Neuronal stem cell (in vitro differentiated cells): ENCODE data around the gene SH3YL1.

Experiments
- DNase-seq: peaks from one replicate; pipeline ENCODE4 v3.0.0-alpha.2; 2013; ENCODE audit warnings: low spot score
- H2AFZ ChIP-seq: one replicate; pipeline ENCODE4 v1.6.1; 2013; ENCODE audit warnings: mild to moderate bottlenecking, low read length, inconsistent platforms
- H2AK5ac ChIP-seq: 2 replicates; pipeline ENCODE4 v1.6.1; 2013; ENCODE audit warnings: low read depth, mild to moderate bottlenecking, inconsistent platforms, low read length, moderate library complexity, mixed read lengths
- H2BK120ac ChIP-seq: 2 replicates; pipeline ENCODE4 v1.6.1; 2013; ENCODE audit warnings: low read depth, mild to moderate bottlenecking, inconsistent platforms, low read length, moderate library complexity, mixed read lengths
- H2BK12ac ChIP-seq: one replicate; pipeline ENCODE4 v1.6.1; 2013; ENCODE audit warnings: low read length, inconsistent platforms
- H2BK15ac ChIP-seq: 2 replicates; pipeline ENCODE4 v1.6.1; 2013; ENCODE audit warnings: mild to moderate bottlenecking, low read length, inconsistent platforms, mixed read lengths
- H2BK5ac ChIP-seq: one replicate; pipeline ENCODE4 v1.6.1; 2013; ENCODE audit warnings: inconsistent platforms, mild to moderate bottlenecking, low read length, moderate library complexity
- H3K14ac ChIP-seq: one replicate; pipeline ENCODE4 v1.6.1; 2013; ENCODE audit warnings: low read length, inconsistent platforms
- H3K18ac ChIP-seq: 2 replicates; pipeline ENCODE4 v1.6.1; 2013; ENCODE audit warnings: low read length, inconsistent platforms
- H3K23ac ChIP-seq: 2 replicates; pipeline ENCODE4 v1.6.1; 2013; ENCODE audit warnings: low read depth, mild to moderate bottlenecking, mixed read lengths, low read length, inconsistent platforms; ENCODE audit not compliant: poor library complexity
- H3K27ac ChIP-seq: replicated peaks from 3 replicates; pipeline ENCODE4 v1.5.1; 2013; ENCODE audit warnings: low read length, inconsistent platforms
- H3K27me3 ChIP-seq, 3 experiments: 2 replicates each; pipeline ENCODE4 v1.6.1; 2013; ENCODE audit warnings: low read length in 3 of 3, mild to moderate bottlenecking in 2 of 3, inconsistent platforms in 1 of 3, low read depth in 1 of 3, mixed read lengths in 1 of 3, moderate library complexity in 1 of 3; ENCODE audit not compliant: control insufficient read depth in 3 of 3, insufficient read depth in 3 of 3
- H3K36me3 ChIP-seq, 2 donors: replicated peaks in 1 of 2; 2 replicates each; pipeline ENCODE4 v1.6.1; 2013; ENCODE audit warnings: low read length in 2 of 2; ENCODE audit not compliant: control insufficient read depth in 2 of 2, insufficient read depth in 2 of 2
- H3K4ac ChIP-seq: 2 replicates; pipeline ENCODE4 v1.6.1; 2013; ENCODE audit warnings: inconsistent platforms, mild to moderate bottlenecking, low read length, moderate library complexity
- H3K4me1 ChIP-seq, 2 donors: 1 replicate in 1 of 2; 2 replicates in 1 of 2; pipeline ENCODE4 v1.6.1; 2013; ENCODE audit warnings: low read length in 2 of 2, low read depth in 1 of 2; ENCODE audit not compliant: control insufficient read depth in 2 of 2, insufficient read depth in 1 of 2
- H3K4me2 ChIP-seq: one replicate; pipeline ENCODE4 v1.6.1; 2013; ENCODE audit warnings: mild to moderate bottlenecking, low read length, inconsistent platforms; ENCODE audit not compliant: insufficient read depth, poor library complexity, severe bottlenecking
- H3K4me3 ChIP-seq, 2 donors: 2 replicates each; pipeline ENCODE4 v1.5.1; 2013; ENCODE audit warnings: low read length in 2 of 2, mild to moderate bottlenecking in 2 of 2, inconsistent platforms in 1 of 2, moderate library complexity in 1 of 2
- H3K79me1 ChIP-seq: one replicate; pipeline ENCODE4 v1.6.1; 2013; ENCODE audit warnings: low read depth, mild to moderate bottlenecking, inconsistent platforms, low read length, moderate library complexity
- H3K9ac ChIP-seq: one replicate; pipeline ENCODE4 v1.6.1; 2013; ENCODE audit warnings: mild to moderate bottlenecking, low read depth, low read length, inconsistent platforms; ENCODE audit not compliant: poor library complexity
- H3K9me3 ChIP-seq, 2 donors: replicated peaks in 1 of 2; 2 replicates each; pipeline versions ENCODE3 to v1.6.1; 2013; ENCODE audit warnings: low read length in 2 of 2, mild to moderate bottlenecking in 2 of 2, inconsistent platforms in 1 of 2, low read depth in 1 of 2, mixed read lengths in 1 of 2, moderate library complexity in 1 of 2; ENCODE audit not compliant: control insufficient read depth in 2 of 2, insufficient read depth in 1 of 2
- H4K8ac ChIP-seq: one replicate; pipeline ENCODE4 v1.6.1; 2013; ENCODE audit warnings: low read depth, mild to moderate bottlenecking, inconsistent platforms, low read length, moderate library complexity
- H4K91ac ChIP-seq: one replicate; pipeline ENCODE4 v1.6.1; 2013; ENCODE audit warnings: low read length, low read depth, mild to moderate bottlenecking, inconsistent platforms; ENCODE audit not compliant: poor library complexity
- WGBS, 2 donors: extraction: QIAGEN DNeasy Blood & Tissue Kit; methylation state at CpG; one replicate each; pipeline ENCODE4 v1.1.7; 2013; ENCODE audit warnings: missing lambda C conversion rate in 2 of 2, mixed read lengths in 1 of 2; ENCODE audit not compliant: insufficient read length in 2 of 2, insufficient replicate concordance in 1 of 2; ENCODE audit errors: extremely low coverage in 2 of 2; 5-methylcytosine and 5-hydroxymethylcytosine counted together

Gene SH3YL1

DNA sequence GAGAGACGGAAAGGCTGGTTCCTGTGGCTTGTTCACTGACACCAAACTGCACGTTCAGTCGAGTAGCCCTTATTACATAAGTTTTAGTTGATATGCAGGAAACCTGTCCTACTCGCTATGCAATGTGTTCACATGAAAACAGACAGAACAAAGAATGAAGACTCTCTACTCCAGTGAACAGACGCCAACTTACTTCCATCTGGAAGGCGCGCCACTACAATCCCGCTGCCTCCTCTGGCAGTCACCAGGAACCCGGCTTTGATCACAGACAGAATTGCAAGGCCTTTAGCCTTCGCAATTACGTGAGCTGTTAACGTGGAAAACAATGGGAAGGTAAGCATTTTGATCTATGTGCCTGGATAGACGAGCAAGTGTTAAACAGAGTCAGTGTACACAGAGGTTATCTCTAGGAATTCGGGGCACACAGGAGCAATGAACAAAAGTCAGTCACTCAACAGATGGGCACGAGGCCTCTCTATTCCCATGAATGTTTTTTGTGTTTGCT, 14.2 kb downstream of the SH3YL1 start:
- Histone ChIP-seq H3K23ac (no peak overlapping the region), H2BK12ac (no peak overlapping the region), H3K79me1 (no peaks in the 10 kb centered on the region), H3K36me3 (peaks cover 0 to 74% of the 10 kb centered on the region in 2 donors), H3K4ac (no peak overlapping the region), H2BK5ac (no peak overlapping the region), H3K27ac (no peak overlapping the region), H2BK120ac (no peak overlapping the region), H2AK5ac (no peak overlapping the region), H3K4me3 (no peak overlapping the region), H3K9me3 (no peaks in the 10 kb centered on the region), H2BK15ac (no peak overlapping the region), H3K14ac (no peak overlapping the region), H3K9ac (no peak overlapping the region), H3K27me3 (no peaks in the 10 kb centered on the region), H4K8ac (no peak overlapping the region), H3K4me1 (no peaks in the 10 kb centered on the region), H4K91ac (no peak overlapping the region), H3K4me2 (no peak overlapping the region), H3K18ac (no peak overlapping the region), H2AFZ (no peak overlapping the region)
- no peak for DNase-seq
- no CpG with 5 or more reads among the region's 15 CpGs for WGBS, 2 donors

DNA sequence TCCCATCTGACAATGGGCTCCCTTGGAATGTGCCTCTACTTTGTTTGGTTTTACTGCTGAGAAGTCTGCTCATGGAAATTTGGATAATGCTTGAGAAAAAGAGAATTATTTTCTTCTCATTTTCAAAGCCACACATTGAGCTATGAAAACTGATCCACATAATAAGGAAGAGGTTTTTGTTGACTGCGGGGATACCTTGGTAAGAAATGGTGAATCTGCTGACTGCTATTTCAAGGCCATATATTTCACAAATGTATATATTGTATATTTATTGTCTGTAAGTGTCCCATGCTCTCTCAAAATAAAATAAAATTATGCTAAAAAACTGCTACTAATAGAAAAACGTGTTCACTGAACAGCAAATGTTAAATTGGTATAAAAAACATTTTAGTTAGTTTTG, 15.1 kb downstream of the SH3YL1 start:
- H3K4me1 ChIP-seq, result no peaks in the 10 kb centered on the region
- H3K23ac ChIP-seq, result no peak overlapping the region
- H3K9ac ChIP-seq, result no peak overlapping the region
- H4K91ac ChIP-seq, result no peak overlapping the region
- no peak overlapping the region for H2BK12ac ChIP-seq
- no peak overlapping the region for H2BK120ac ChIP-seq
- no CpG with 5 or more reads among the region's 2 CpGs for WGBS, 2 donors
- H3K36me3 ChIP-seq, result peaks cover 0 to 80% of the 10 kb centered on the region in 2 donors
- H3K4ac ChIP-seq, result no peak overlapping the region
- no peak overlapping the region for H2BK15ac ChIP-seq
- no peaks in the 10 kb centered on the region for H3K9me3 ChIP-seq
- no peak overlapping the region for H3K27ac ChIP-seq
- no peak overlapping the region for H2AK5ac ChIP-seq
- no peak overlapping the region for H2AFZ ChIP-seq
- H2BK5ac ChIP-seq, result no peak overlapping the region
- no peak overlapping the region for H3K18ac ChIP-seq
- no peak overlapping the region for H3K4me3 ChIP-seq
- H3K4me2 ChIP-seq, result no peak overlapping the region
- no peak overlapping the region for H4K8ac ChIP-seq
- no peaks in the 10 kb centered on the region for H3K79me1 ChIP-seq
- no peaks in the 10 kb centered on the region for H3K27me3 ChIP-seq
- no peak for DNase-seq
- H3K14ac ChIP-seq, result no peak overlapping the region

DNA sequence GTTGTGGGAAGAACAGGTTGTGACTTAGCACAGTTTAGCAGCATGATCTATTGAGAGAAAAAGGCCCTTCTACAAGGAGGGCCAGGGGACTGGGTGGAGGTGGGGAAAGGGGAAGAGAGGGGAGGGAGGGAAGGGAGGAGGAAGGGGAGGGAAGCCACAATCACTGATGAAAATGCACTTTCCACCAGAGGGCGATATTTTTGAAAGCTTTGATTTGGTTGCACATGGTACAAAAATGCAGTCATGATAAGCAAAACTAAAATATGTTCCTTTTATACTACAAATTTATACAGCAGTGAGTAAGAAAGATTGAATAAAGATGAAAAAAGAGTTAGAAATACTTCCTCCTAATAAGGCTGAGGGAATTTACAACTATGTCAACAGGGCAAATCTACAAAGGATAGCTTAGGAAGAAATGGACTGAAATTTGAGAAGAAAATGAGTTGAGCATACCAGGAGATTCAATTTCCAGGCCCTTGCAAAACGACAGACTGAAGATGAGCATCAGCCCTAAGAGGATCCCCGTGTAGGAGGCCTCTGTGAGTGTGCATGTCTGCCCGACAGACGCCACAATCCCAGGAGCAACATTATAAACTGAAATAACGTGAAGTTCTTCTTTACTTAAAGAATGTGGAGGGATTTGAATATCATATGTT, 17.2 kb downstream of the SH3YL1 start:
- Histone ChIP-seq H3K23ac (no peak overlapping the region), H3K14ac (no peak overlapping the region), H4K8ac (no peak overlapping the region), H2AK5ac (no peak overlapping the region), H3K4me3 (no peak overlapping the region), H3K4me1 (no peaks in the 10 kb centered on the region), H2BK12ac (no peak overlapping the region), H2BK15ac (no peak overlapping the region), H2BK5ac (no peak overlapping the region), H2AFZ (no peak overlapping the region), H2BK120ac (no peak overlapping the region), H4K91ac (no peak overlapping the region), H3K79me1 (no peaks in the 10 kb centered on the region), H3K27ac (no peak overlapping the region), H3K27me3 (no peaks in the 10 kb centered on the region), H3K9me3 (peaks cover 0 to 11% of the 10 kb centered on the region in 2 donors), H3K9ac (no peak overlapping the region), H3K18ac (no peak overlapping the region), H3K4me2 (no peak overlapping the region), H3K4ac (no peak overlapping the region), H3K36me3 (peaks cover 0 to 89% of the 10 kb centered on the region in 2 donors)
- no CpG with 5 or more reads among the region's 6 CpGs for WGBS, 2 donors
- no peak for DNase-seq

DNA sequence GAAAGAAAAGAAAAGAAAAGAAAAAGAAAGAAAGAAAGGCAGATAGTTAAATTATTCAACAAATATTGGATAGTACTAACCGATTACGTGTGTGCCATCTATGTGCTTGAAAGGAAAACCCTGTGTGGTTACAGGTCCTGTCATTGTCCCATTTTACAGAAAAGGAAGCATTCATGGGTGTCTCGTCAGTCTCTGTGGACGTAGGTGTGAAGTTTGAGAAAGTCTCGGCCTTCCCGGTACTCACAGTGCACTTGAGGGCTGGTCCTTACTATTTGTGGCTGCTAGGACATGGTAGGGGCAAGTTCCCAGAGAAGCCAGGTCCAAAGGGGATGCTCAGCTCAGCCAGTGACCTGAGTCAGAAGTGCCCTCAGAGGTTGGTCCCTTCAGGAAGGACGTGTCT, 19.3 kb downstream of the SH3YL1 start:
- no peaks in the 10 kb centered on the region for H3K79me1 ChIP-seq
- H3K4ac ChIP-seq, result no peak overlapping the region
- no peaks in the 10 kb centered on the region for H3K4me1 ChIP-seq
- H4K8ac ChIP-seq, result no peak overlapping the region
- no peak overlapping the region for H3K23ac ChIP-seq
- H3K4me2 ChIP-seq, result no peak overlapping the region
- no peak overlapping the region for H2AFZ ChIP-seq
- H3K27me3 ChIP-seq, result no peaks in the 10 kb centered on the region
- WGBS, 2 donors, result no CpG with 5 or more reads among the region's 7 CpGs
- H4K91ac ChIP-seq, result no peak overlapping the region
- no peak overlapping the region for H3K27ac ChIP-seq
- H3K4me3 ChIP-seq, result no peak overlapping the region
- peaks cover 1 to 89% of the 10 kb centered on the region in 2 donors for H3K36me3 ChIP-seq
- H3K9me3 ChIP-seq, result peaks cover 0 to 14% of the 10 kb centered on the region in 2 donors
- no peak overlapping the region for H2BK5ac ChIP-seq
- no peak overlapping the region for H2BK120ac ChIP-seq
- H3K14ac ChIP-seq, result no peak overlapping the region
- H3K9ac ChIP-seq, result no peak overlapping the region
- no peak overlapping the region for H2AK5ac ChIP-seq
- no peak overlapping the region for H2BK12ac ChIP-seq
- H2BK15ac ChIP-seq, result no peak overlapping the region
- H3K18ac ChIP-seq, result no peak overlapping the region
- no peak for DNase-seq
